IMR-90 (cell line): Measurements from ENCODE around the gene ERLIN1. TPM values are rescaled to one million over a fixed set of nuclear protein-coding genes. Genes with fewer than 3 reads are reported as not detected.

ENCODE experiments used
- polyA plus RNA-seq, 3 experiments: library from polyadenylated mRNA; depleted of rRNA; stranded (reverse); fragments of >200 nt; gene quantifications; 2 replicates each; pipeline ENCODE4 v1.2.3, GENCODE V29; 2012; ENCODE audit warnings: low replicate concordance in 1 of 3
- total RNA-seq: library from RNA; depleted of rRNA; stranded (reverse); fragments of >200 nt; gene quantifications from 2 replicates; pipeline ENCODE4 v1.2.3, GENCODE V29; 2012; rRNA removed

ERLIN1 gene
- total and polyA plus RNA-seq, 2 of the 4 experiments (the other 2 are of a cell fraction), result 31.5 to 33.9 TPM

Other genes with a start within 250 kb of the ERLIN1 start
- 10.9 and 13.6 TPM in 2 replicates for gene DNMBP, start 176.1 kb downstream of the ERLIN1 start, total RNA-seq
- 13.6 and 14.3 TPM in 2 replicates for gene DNMBP, start 176.1 kb downstream of the ERLIN1 start, polyA plus RNA-seq (2012; rRNA removed)
- gene CPN1, start 104.2 kb downstream of the ERLIN1 start, total RNA-seq, result not detected in 2 replicates
- not detected in 2 replicates for gene CPN1, start 104.2 kb downstream of the ERLIN1 start, polyA plus RNA-seq (2012; rRNA removed)
- 21.7 and 33.6 TPM in 2 replicates for gene CHUK, start 43.6 kb upstream of the ERLIN1 start, total RNA-seq
- 8.7 and 11.2 TPM in 2 replicates for gene CHUK, start 43.6 kb upstream of the ERLIN1 start, polyA plus RNA-seq (2012; rRNA removed)
- 26.7 and 30.8 TPM in 2 replicates for gene CWF19L1, start 81.6 kb upstream of the ERLIN1 start, total RNA-seq
- gene CWF19L1, start 81.6 kb upstream of the ERLIN1 start, polyA plus RNA-seq (2012; rRNA removed), result 8.8 and 10.2 TPM in 2 replicates
- 26.0 and 49.4 TPM in 2 replicates for gene BLOC1S2, start 100.7 kb upstream of the ERLIN1 start, total RNA-seq
- 24.3 and 28.9 TPM in 2 replicates for gene BLOC1S2, start 100.7 kb upstream of the ERLIN1 start, polyA plus RNA-seq (2012; rRNA removed)
- not detected in 2 replicates for gene PKD2L1, start 144.2 kb upstream of the ERLIN1 start, total RNA-seq
- not detected in 2 replicates for gene PKD2L1, start 144.2 kb upstream of the ERLIN1 start, polyA plus RNA-seq (2012; rRNA removed)
- gene SCD, start 161.2 kb upstream of the ERLIN1 start, total RNA-seq, result 49.2 and 50.7 TPM in 2 replicates
- 56.6 and 65.1 TPM in 2 replicates for gene SCD, start 161.2 kb upstream of the ERLIN1 start, polyA plus RNA-seq (2012; rRNA removed)